PC-9 (cell line): Measurements from ENCODE around the gene VAMP8. TPM values are rescaled to one million over a fixed set of nuclear protein-coding genes. Genes with fewer than 3 reads are reported as not detected.
A peak's percentile ranks its signal among the peaks of the same experiment; 100 is the strongest.
"Not testable (repeated sequence)": the region's sequence is repeated elsewhere in the genome, so short reads cannot be mapped to it uniquely, and the experiment has no call there.

Experiments used
- BruUV-seq: library from RNA; stranded (reverse); fragments of 400-500 nt; replicated peaks from 2 replicates; lab custom pipeline; 2021; lab: Mats Ljungman, UMichigan
- CTCF ChIA-PET: fragments of 300-600 bp; sonication (Branson Sonifier 250); formaldehyde crosslinking; loops from one replicate; lab custom pipeline; 2022; ENCODE audit warnings: antibody characterized with exemption; lab: Charles Lee
- POLR2A ChIA-PET: fragments of 300-600 bp; sonication (Branson Sonifier 250); formaldehyde crosslinking; loops from one replicate; lab custom pipeline; 2022; ENCODE audit warnings: antibody characterized with exemption; ENCODE audit not compliant: unreplicated experiment; lab: Charles Lee
- DNase-seq, 2 experiments: peaks; one replicate each; pipeline versions ENCODE4 v3.0.0 to v3.0.0-alpha.2; 2015 to 2022; ENCODE audit warnings: mixed read lengths in 1 of 2
- H2AFZ ChIP-seq: fragments of 200-600 bp; sonication (generic); 2 replicates; pipeline ENCODE4 v1.8.1; 2017; ENCODE audit warnings: antibody characterized with exemption
- H3F3A ChIP-seq: fragments of 200-600 bp; sonication (generic); 2 replicates; pipeline ENCODE4 v1.8.1; 2017; ENCODE audit warnings: antibody characterized with exemption, mild to moderate bottlenecking, low read depth; ENCODE audit not compliant: insufficient read depth
- H3K27ac ChIP-seq: fragments of 200-600 bp; sonication (generic); 2 replicates; pipeline ENCODE4 v1.6.1; 2016; ENCODE audit warnings: mixed run types
- H3K27me3 ChIP-seq: fragments of 200-600 bp; sonication (generic); 2 replicates; pipeline ENCODE4 v1.6.1; 2016; ENCODE audit warnings: low read depth, mixed run types; ENCODE audit not compliant: insufficient read depth
- H3K36me3 ChIP-seq: fragments of 200-600 bp; sonication (generic); 2 replicates; pipeline ENCODE4 v1.6.1; 2016; ENCODE audit warnings: low read depth, mixed run types
- H3K4me1 ChIP-seq: fragments of 200-600 bp; sonication (generic); replicated peaks from 2 replicates; pipeline ENCODE4 v1.6.1; 2016; ENCODE audit warnings: mixed run types; ENCODE audit not compliant: insufficient read depth
- H3K4me2 ChIP-seq: fragments of 200-600 bp; sonication (generic); 2 replicates; pipeline ENCODE4 v1.6.1; 2017; ENCODE audit warnings: mixed run types
- H3K4me3 ChIP-seq: fragments of 200-600 bp; sonication (generic); 2 replicates; pipeline ENCODE4 v1.6.1; 2016; ENCODE audit warnings: mixed run types
- H3K79me2 ChIP-seq: fragments of 200-600 bp; sonication (generic); 2 replicates; pipeline ENCODE4 v1.6.1; 2017; ENCODE audit warnings: low read depth, mixed run types
- H3K9me2 ChIP-seq: fragments of 200-600 bp; sonication (generic); 2 replicates; pipeline ENCODE4 v1.8.1; 2017; ENCODE audit warnings: mild to moderate bottlenecking; ENCODE audit not compliant: insufficient read depth
- H3K9me3 ChIP-seq: fragments of 200-600 bp; sonication (generic); 2 replicates; pipeline ENCODE4 v1.8.1; 2016; ENCODE audit warnings: low read depth; ENCODE audit not compliant: insufficient read depth
- H4K20me1 ChIP-seq: fragments of 200-600 bp; sonication (generic); 2 replicates; pipeline ENCODE4 v1.8.1; 2017; ENCODE audit not compliant: insufficient read depth
- CTCF ChIP-seq: fragments of 200-600 bp; sonication (generic); conservative IDR thresholded peaks from 2 replicates; pipeline ENCODE4 v1.6.1; 2017; ENCODE audit warnings: mixed run types, antibody characterized with exemption, mild to moderate bottlenecking, moderate library complexity
- EZH2 ChIP-seq: fragments of 200-600 bp; sonication (generic); IDR thresholded peaks from 2 replicates; pipeline ENCODE4 v1.8.0; 2017; ENCODE audit warnings: antibody characterized with exemption, low read depth
- intact Hi-C: fragments of 100-400 bp; cut with micrococcal nuclease; formaldehyde crosslinking; loops from one replicate; pipeline ENCODE4 v1.10.0; 2022; ENCODE audit not compliant: unreplicated experiment
- total RNA-seq: library from RNA; stranded (reverse); gene quantifications from 2 replicates; pipeline ENCODE4 v1.2.3, GENCODE V29; 2021

VAMP8 gene
- total RNA-seq, 1 experiment from 2014 or later = 124 TPM

DNA sequence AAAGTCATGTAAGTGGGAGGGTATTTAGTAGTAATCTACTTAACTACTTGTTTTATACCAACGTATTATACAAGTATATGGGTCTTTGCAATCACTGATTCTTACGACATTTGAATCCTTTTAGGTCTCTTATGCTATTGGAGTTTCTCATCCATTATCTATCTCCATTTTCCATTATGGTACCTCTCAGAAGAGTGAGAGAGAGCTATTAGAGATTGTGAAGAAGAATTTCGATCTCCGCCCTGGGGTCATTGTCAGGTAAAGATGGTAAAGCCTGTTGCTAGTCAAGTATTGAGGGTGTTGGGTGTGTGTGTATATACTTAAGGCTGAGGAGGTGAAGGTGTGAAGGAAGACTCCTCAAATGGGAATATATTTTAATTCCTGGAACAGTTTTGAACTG, 34.6 kb upstream of the VAMP8 start:
- intact Hi-C loops = no loop called here

GRCh38 chr2:85544254-85544691, 33.1 kb upstream of the VAMP8 start:
- Histone ChIP-seq H3F3A (peaks cover 96% of the 10 kb centered on the region), H3K4me1 (peaks cover 25% of the 10 kb centered on the region), H4K20me1 (peaks cover 69% of the 10 kb centered on the region), H3K79me2 (peaks cover 45% of the 10 kb centered on the region), H3K36me3 (peaks cover 53% of the 10 kb centered on the region)
- H3K9me3 ChIP-seq, H3K4me3 ChIP-seq, H3K27me3 ChIP-seq, H3K27ac ChIP-seq, H3K9me2 ChIP-seq, H3K4me2 ChIP-seq, DNase-seq, intact Hi-C loops, CTCF ChIA-PET, BruUV-seq, H2AFZ ChIP-seq: not testable (repeated sequence)
- POLR2A ChIA-PET = interaction anchor here (0.6 kb wide), 2 partner anchors 115 to 212 kb away, joined by 3 to 10 read pairs; no protein-coding TSS in a partner anchor

More for the DNA sequence above, 34.6 kb upstream of the VAMP8 start:
- peaks cover 53% of the 10 kb centered on the region for H3K36me3 ChIP-seq
- ChIA-PET CTCF (no interaction called here), POLR2A (no interaction called here)
- no peaks in the 10 kb centered on the region for H3K27me3 ChIP-seq
- H3K4me2 ChIP-seq = peak overlapping the region; percentile 87
- peak overlapping the region; percentile 97 for H3K27ac ChIP-seq
- TF ChIP-seq CTCF (no peak), EZH2 (no peak)
- no peak for DNase-seq
- H3K4me1 ChIP-seq = peaks cover 25% of the 10 kb centered on the region
- H3K9me2 ChIP-seq = no peaks in the 10 kb centered on the region
- H3F3A ChIP-seq = peaks cover 92% of the 10 kb centered on the region
- peaks cover 69% of the 10 kb centered on the region for H4K20me1 ChIP-seq
- no TSS peak for BruUV-seq
- H3K79me2 ChIP-seq = peaks cover 54% of the 10 kb centered on the region
- no peak overlapping the region for H2AFZ ChIP-seq
- H3K4me3 ChIP-seq = peak overlapping the region; percentile 12; the same call in 1 of the 2 replicates
- no peaks in the 10 kb centered on the region for H3K9me3 ChIP-seq

DNA sequence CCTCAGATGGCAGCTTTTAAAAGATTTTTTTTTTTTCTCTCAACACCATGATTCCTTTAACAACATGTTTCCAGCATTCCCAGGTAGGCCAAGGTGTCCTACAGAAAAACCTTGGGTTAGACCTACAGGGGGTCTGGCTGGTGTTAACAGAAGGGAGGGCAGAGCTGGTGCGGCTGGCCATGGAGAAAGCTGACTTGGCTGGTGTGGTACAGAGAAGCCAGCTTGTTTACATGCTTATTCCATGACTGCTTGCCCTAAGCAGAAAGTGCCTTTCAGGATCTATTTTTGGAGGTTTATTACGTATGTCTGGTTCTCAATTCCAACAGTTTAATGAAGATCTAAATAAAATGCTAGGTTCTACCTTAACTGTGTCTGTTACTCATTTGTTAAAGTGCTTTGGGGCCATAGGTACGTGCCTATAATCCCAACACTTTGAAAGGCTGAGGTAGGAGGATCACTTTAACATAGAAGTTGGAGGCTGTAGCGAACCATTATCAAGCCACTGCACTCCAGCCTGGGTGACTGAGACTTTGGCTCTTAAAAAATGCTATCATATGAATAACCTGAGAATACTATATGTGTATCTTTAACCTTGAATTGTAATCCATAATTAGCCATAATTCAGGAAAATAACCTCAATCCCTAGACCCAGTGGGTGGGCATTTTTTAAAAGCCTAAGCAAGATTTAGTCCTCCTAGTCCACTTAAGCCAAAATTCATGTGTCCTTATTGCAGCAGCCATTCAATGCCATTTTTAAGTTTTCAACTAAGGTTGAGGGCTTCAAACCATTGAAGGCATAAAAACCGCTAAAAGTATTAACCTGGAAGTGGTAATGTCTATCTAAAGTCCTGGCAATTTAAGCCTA, 32.2 kb upstream of the VAMP8 start:
- H3K9me2 ChIP-seq, H3K27me3 ChIP-seq, CTCF ChIA-PET, H3K27ac ChIP-seq, H3K4me3 ChIP-seq, intact Hi-C loops, H3K4me2 ChIP-seq, DNase-seq, BruUV-seq, H2AFZ ChIP-seq, H3K9me3 ChIP-seq: not testable (repeated sequence)
- Histone ChIP-seq H3F3A (peaks cover 94% of the 10 kb centered on the region), H3K79me2 (peaks cover 36% of the 10 kb centered on the region), H4K20me1 (peaks cover 61% of the 10 kb centered on the region), H3K36me3 (peaks cover 49% of the 10 kb centered on the region), H3K4me1 (peaks cover 25% of the 10 kb centered on the region)
- POLR2A ChIA-PET = interaction anchor here (0.6 to 1.0 kb wide), 5 partner anchors 16 to 488 kb away, joined by 3 to 5 read pairs (median 4); partner anchors contain the start of gene GGCX

DNA sequence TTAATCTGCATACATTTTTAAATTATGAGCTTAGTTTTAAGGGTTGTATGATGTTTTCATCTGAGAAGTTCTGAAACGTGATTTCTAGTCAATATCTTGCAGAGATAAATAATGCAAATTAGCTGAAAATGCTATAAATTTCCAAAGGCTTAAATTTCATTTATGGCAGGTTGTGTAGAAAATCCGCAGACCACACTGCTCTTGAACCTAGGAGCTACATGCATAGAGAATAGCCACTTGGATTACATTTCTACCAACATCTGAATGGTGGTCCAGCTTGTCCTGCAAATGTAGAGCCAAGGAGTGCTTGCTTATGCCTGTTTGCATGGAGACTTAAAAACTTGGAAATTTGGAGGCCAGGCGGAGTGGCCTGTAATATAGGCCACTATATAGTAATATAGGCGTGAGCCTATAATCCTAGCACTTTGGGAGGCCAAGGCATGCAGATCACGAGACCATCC, 31.6 kb upstream of the VAMP8 start:
- Histone ChIP-seq H3F3A (peaks cover 91% of the 10 kb centered on the region), H2AFZ (no peak overlapping the region), H3K9me2 (no peaks in the 10 kb centered on the region), H3K9me3 (no peaks in the 10 kb centered on the region), H3K36me3 (peaks cover 42% of the 10 kb centered on the region), H3K27me3 (no peaks in the 10 kb centered on the region), H3K4me3 (no peak overlapping the region), H3K4me2 (no peak overlapping the region), H3K27ac (no peak overlapping the region; the same call in 1 of the 2 replicates), H3K4me1 (peaks cover 25% of the 10 kb centered on the region), H3K79me2 (peaks cover 29% of the 10 kb centered on the region), H4K20me1 (peaks cover 55% of the 10 kb centered on the region)
- DNase-seq = no peak
- no TSS peak for BruUV-seq
- TF ChIP-seq CTCF (no peak), EZH2 (no peak)
- ChIA-PET POLR2A (interaction anchor here (0.6 to 1.0 kb wide), 5 partner anchors 11 to 489 kb away, joined by 3 to 5 read pairs (median 3); no protein-coding TSS in a partner anchor), CTCF (no interaction called here)
- intact Hi-C loops = no loop called here
